Activated CD8-positive, alpha-beta T cell treated with anti-CD3 and anti-CD28 coated beads for 36 hours (primary cell): Measurements from ENCODE around the gene AK9. TPM values are rescaled to one million over a fixed set of nuclear protein-coding genes. Genes with fewer than 3 reads are reported as not detected.
A peak's percentile ranks its signal among the peaks of the same experiment; 100 is the strongest.

Experiments
- ATAC-seq: fragments of 200-7000 bp; cut with Tn5 transposase; one replicate; pipeline ENCODE4 v1.10.0; 2021; ENCODE audit warnings: mild to moderate bottlenecking, moderate library complexity
- CTCF ChIA-PET: fragments of 350-600 bp; sonication (Branson Sonifier 250); formaldehyde crosslinking; loops from one replicate; lab custom pipeline; 2021; ENCODE audit warnings: antibody characterized with exemption; lab: Charles Lee
- POLR2A ChIA-PET: fragments of 350-600 bp; sonication (Branson Sonifier 250); formaldehyde crosslinking; loops from one replicate; lab custom pipeline; 2021; ENCODE audit warnings: antibody characterized with exemption; lab: Charles Lee
- DNase-seq: peaks from one replicate; pipeline ENCODE4 v3.0.0-alpha.2; 2020
- H3K27ac Mint-ChIP-seq: one replicate; pipeline ENCODE4 v1.8.0; 2021; ENCODE audit warnings: mild to moderate bottlenecking, mixed read lengths
- H3K27me3 Mint-ChIP-seq: one replicate; pipeline ENCODE4 v1.8.0; 2021; ENCODE audit warnings: mixed read lengths
- H3K36me3 Mint-ChIP-seq: one replicate; pipeline ENCODE4 v1.8.0; 2021; ENCODE audit warnings: low read depth, mixed read lengths
- H3K4me1 Mint-ChIP-seq: one replicate; pipeline ENCODE4 v1.8.0; 2021; ENCODE audit warnings: low read depth, mixed read lengths
- H3K4me3 Mint-ChIP-seq: one replicate; pipeline ENCODE4 v1.8.0; 2021; ENCODE audit warnings: mild to moderate bottlenecking, moderate library complexity, mixed read lengths
- H3K9me3 Mint-ChIP-seq: one replicate; pipeline ENCODE4 v1.8.0; 2021; ENCODE audit warnings: mixed read lengths
- intact Hi-C: fragments of 100-400 bp; cut with micrococcal nuclease; formaldehyde crosslinking; loops from one replicate; pipeline ENCODE4 v1.10.0; 2022
- total RNA-seq, 2 experiments: library from RNA; stranded (reverse); gene quantifications; one replicate each; pipeline ENCODE4 v1.2.3, GENCODE V29; 2021
- TF ChIP-seq, protein P1 (sequence below): fragments of 200-600 bp; IDR thresholded peaks from one replicate; pipeline ENCODE4 v1.8.0; 2022; ENCODE audit warnings: antibody characterized with exemption, mild to moderate bottlenecking

Gene AK9
- total RNA-seq, 2 experiments from 2014 or later, result 3.0 to 3.5 TPM

DNA sequence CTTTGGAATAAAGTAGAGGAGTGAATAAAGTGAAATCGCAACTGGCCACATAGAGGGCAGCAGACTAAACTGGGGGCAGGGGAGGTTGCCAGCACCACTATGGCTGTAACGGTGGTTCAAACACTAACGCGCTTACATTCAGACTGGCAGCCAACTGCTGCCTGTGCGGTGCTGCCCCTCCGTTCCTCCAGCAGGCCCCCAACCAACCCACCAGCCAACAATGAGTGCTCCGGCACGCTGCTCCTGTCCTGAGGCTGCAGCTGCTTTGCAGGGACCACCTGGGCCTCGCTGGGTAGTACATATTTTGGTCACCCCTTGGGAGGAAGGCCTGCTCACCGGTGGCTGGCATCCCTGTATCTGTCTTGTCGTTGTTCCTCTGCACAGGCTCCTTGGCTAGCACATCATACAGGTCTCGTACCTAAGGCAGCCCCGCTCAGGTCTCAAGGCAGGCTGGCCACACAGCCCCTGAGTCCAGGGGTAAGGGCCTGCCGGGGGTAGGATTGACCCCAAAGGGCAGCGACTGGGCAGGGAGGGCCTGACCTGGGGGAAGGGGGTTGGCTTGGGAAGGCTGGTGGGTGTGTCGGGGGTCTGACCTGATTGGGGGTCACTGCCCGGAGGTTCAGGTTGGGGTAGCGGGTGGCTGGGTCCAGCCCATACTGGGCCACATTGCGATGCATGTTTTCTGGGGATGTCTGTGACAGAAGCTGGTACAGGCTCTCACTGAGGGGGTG lies 241.8 kb downstream of the AK9 start:
- Mint-ChIP-seq H3K27ac (peak overlapping the region; percentile 17), H3K9me3 (no peaks in the 10 kb centered on the region), H3K27me3 (no peaks in the 10 kb centered on the region), H3K36me3 (peaks cover 14% of the 10 kb centered on the region), H3K4me3 (no peak overlapping the region), H3K4me1 (peaks cover 39% of the 10 kb centered on the region)
- no peak for ATAC-seq
- CTCF ChIA-PET, result interaction anchor here (1.1 to 2.2 kb wide), 2 partner anchors 8 to 66 kb away, joined by 3 to 7 read pairs; partner anchors contain the start of genes PPIL6 and SMPD2
- intact Hi-C loops, result no loop called here
- TF ChIP-seq, protein P1, sequence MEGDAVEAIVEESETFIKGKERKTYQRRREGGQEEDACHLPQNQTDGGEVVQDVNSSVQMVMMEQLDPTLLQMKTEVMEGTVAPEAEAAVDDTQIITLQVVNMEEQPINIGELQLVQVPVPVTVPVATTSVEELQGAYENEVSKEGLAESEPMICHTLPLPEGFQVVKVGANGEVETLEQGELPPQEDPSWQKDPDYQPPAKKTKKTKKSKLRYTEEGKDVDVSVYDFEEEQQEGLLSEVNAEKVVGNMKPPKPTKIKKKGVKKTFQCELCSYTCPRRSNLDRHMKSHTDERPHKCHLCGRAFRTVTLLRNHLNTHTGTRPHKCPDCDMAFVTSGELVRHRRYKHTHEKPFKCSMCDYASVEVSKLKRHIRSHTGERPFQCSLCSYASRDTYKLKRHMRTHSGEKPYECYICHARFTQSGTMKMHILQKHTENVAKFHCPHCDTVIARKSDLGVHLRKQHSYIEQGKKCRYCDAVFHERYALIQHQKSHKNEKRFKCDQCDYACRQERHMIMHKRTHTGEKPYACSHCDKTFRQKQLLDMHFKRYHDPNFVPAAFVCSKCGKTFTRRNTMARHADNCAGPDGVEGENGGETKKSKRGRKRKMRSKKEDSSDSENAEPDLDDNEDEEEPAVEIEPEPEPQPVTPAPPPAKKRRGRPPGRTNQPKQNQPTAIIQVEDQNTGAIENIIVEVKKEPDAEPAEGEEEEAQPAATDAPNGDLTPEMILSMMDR, result no peak
- POLR2A ChIA-PET, result interaction anchor here (0.6 to 2.4 kb wide), 6 partner anchors 8 to 141 kb away, joined by 3 to 16 read pairs (median 4); partner anchors contain the start of genes PPIL6 and SMPD2
- no peak for DNase-seq

DNA sequence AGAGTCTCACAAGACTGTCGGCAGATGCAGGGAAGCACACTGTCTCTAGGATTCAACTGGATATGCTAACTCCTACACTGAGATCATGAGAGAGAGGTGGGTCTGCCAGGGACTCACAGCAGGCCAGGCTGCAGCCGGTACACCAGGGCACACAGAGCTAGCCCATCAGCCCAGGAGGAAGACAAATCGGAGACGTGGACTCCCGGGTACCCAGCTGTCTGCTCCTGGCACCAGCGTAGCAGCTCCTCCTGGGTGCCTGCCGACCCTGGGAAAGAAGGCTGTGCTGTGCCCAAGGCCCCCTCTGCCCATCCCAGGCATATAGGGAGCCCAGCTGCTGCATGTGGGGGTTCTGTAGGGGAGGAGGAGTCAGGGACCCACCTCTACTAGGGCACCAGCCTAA lies 242.4 kb downstream of the AK9 start:
- intact Hi-C loops, result no loop called here
- CTCF ChIA-PET, result interaction anchor here (1.1 kb wide), 1 partner anchor 65 kb away, joined by 3 read pairs; no protein-coding TSS in a partner anchor
- H3K36me3 Mint-ChIP-seq, result peaks cover 14% of the 10 kb centered on the region
- no peak for DNase-seq
- H3K9me3 Mint-ChIP-seq, result no peaks in the 10 kb centered on the region
- peaks cover 34% of the 10 kb centered on the region for H3K4me1 Mint-ChIP-seq
- TF ChIP-seq, protein P1, result no peak
- no peaks in the 10 kb centered on the region for H3K27me3 Mint-ChIP-seq
- POLR2A ChIA-PET, result interaction anchor here (0.6 to 2.4 kb wide), 7 partner anchors 7 to 140 kb away, joined by 3 to 16 read pairs (median 3); partner anchors contain the start of genes PPIL6 and SMPD2
- H3K27ac Mint-ChIP-seq, result no peak overlapping the region
- no peak overlapping the region for H3K4me3 Mint-ChIP-seq
- no peak for ATAC-seq

DNA sequence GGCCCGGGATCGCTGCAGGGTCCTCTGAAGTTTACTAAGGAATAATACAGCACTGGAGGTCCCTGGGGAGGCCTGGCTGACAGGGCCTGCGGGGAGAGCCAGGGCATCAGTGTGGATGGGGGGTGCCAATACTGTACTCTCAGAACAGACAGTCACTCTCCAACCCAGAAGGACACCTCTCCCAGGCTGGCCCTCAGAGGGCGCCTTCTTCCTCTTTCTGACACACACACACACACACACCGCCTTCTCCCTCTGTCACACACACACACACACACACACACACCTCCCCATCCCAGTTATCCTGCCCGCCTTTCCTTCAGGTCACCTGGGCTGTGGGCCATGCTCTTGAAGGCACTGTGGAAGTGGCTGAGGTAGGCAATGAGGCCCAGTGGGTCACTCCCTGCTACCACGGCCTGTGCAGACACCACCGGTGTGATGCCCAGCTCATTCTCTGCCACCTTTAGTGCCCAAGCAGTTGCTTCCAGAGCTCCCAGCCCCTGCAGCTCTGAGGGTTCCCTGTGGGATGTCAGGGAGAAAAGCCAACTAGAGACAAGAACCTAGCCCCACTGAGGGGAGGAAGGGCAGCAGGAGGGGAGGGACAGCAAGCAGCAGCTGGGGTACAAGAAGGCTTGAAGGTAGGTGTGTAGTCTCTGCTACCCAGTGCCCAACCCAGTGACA lies 243.0 kb downstream of the AK9 start:
- Mint-ChIP-seq H3K4me1 (peaks cover 36% of the 10 kb centered on the region), H3K27ac (peak overlapping the region; percentile 22), H3K4me3 (no peak overlapping the region), H3K9me3 (no peaks in the 10 kb centered on the region), H3K27me3 (no peaks in the 10 kb centered on the region), H3K36me3 (peaks cover 20% of the 10 kb centered on the region)
- ChIA-PET CTCF (interaction anchor here (1.1 kb wide), 1 partner anchor 64 kb away, joined by 3 read pairs; no protein-coding TSS in a partner anchor), POLR2A (interaction anchor here (0.6 to 1.6 kb wide), 6 partner anchors 9 to 203 kb away, joined by 3 to 7 read pairs (median 3); no protein-coding TSS in a partner anchor)
- TF ChIP-seq, protein P1, result no peak
- ATAC-seq (no peak), DNase-seq (no peak)
- intact Hi-C loops, result no loop called here

DNA sequence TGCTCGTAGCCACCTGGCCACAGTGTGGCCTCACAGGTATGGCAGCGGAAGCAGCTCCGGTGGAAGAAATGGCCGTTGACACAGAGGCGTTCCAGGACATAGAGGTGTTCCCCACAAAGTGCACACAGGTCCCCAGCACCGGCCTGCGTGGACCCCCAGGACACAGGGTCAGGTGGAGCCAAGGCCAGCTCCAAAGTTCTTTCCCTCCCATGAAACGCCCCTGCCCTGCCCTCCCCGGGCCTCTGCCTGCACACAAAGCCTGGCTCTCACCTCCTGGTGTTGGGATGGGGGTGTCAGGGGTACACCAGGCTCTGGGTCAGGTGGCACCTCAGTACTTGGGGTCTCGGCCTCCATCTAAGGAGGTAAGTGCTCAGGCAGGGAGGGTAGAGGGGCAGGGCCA lies 243.9 kb downstream of the AK9 start:
- Mint-ChIP-seq H3K9me3 (no peaks in the 10 kb centered on the region), H3K4me3 (no peak overlapping the region), H3K36me3 (peaks cover 27% of the 10 kb centered on the region), H3K4me1 (peaks cover 40% of the 10 kb centered on the region), H3K27me3 (no peaks in the 10 kb centered on the region), H3K27ac (no peak overlapping the region)
- intact Hi-C loops, result no loop called here
- ChIA-PET POLR2A (interaction anchor here (8.9 kb wide), 1 partner anchor 8 kb away, joined by 119 read pairs; the partner anchor contains the start of gene MICAL1), CTCF (no interaction called here)
- no peak for ATAC-seq
- DNase-seq, result no peak
- TF ChIP-seq, protein P1, result no peak
